SK-N-SH (cell line): Measurements from ENCODE around the gene MAD1L1.

Experiments
- EZH2phosphoT487 ChIP-seq: fragments of 200-600 bp; sonication (generic); IDR thresholded peaks from 2 replicates; pipeline ENCODE4 v1.6.1; 2017; ENCODE audit warnings: low read depth, mixed run types, mild to moderate bottlenecking, antibody characterized with exemption, moderate library complexity, borderline replicate concordance
- PBX3 ChIP-seq: IDR thresholded peaks from 2 replicates; pipeline ENCODE4; 2012

GRCh38 chr7:2251841-2252771 is 19.4 kb upstream of the MAD1L1 start:
- TF ChIP-seq EZH2phosphoT487 = no peak
- TF ChIP-seq PBX3 = no peak
